ENCODE data around the gene SLC3A2.

The SLC3A2 gene

GRCh38 chr11:62880803-62881578 is at the start of gene SLC3A2:
Gene SLC3A2 (plus strand): TSS chr11:62880896. CDS start chr11:62881024, 128 bp downstream.
- peak; percentile 72 for TF ChIP-seq CTCF (IDR thresholded peaks at IDR 0.05; ENCODE audit: insufficient read depth, missing control alignments)
- DNase-seq (ENCODE audit: insufficient read length, low spot score) (peak; percentile 76), FAIRE-seq (no peak)

- no peak for DNase-seq (ENCODE audit: insufficient read length, low spot score)
Measured at GRCh38 chr11:62830904-62831519, 49.7 kb upstream of the SLC3A2 start.

GRCh38 chr11:62831520-62832335 is 49.0 kb upstream of the SLC3A2 start, which contains the start of gene STX5:
Gene STX5 (minus strand): TSS chr11:62832051. CDS start chr11:62831243, 808 bp downstream.
- no peak for FAIRE-seq
- DNase-seq (ENCODE audit: insufficient read length, low spot score), result peak; percentile 96
- TF ChIP-seq CTCF (IDR thresholded peaks at IDR 0.05; ENCODE audit: insufficient read depth, missing control alignments), result no peak

More at GRCh38 chr11:62830904-62831519, 49.7 kb upstream of the SLC3A2 start:
- no peak for FAIRE-seq
- TF ChIP-seq CTCF (IDR thresholded peaks at IDR 0.05; ENCODE audit: insufficient read depth, missing control alignments), result no peak

GRCh38 chr11:62832336-62833234 is 48.1 kb upstream of the SLC3A2 start, which contains the start of gene TEX54:
Gene TEX54 (minus strand): TSS chr11:62832841.
- FAIRE-seq (no peak), DNase-seq (ENCODE audit: insufficient read length, low spot score) (no peak)
- TF ChIP-seq CTCF (IDR thresholded peaks at IDR 0.05; ENCODE audit: insufficient read depth, missing control alignments), result no peak

GRCh38 chr11:62835336-62835735 is 45.4 kb upstream of the SLC3A2 start:
- TF ChIP-seq CTCF (IDR thresholded peaks at IDR 0.05; ENCODE audit: insufficient read depth, missing control alignments), result no peak
- FAIRE-seq (no peak), DNase-seq (ENCODE audit: insufficient read length, low spot score) (no peak)
